ENCODE data around the gene WDCP.

WDCP gene

DNA sequence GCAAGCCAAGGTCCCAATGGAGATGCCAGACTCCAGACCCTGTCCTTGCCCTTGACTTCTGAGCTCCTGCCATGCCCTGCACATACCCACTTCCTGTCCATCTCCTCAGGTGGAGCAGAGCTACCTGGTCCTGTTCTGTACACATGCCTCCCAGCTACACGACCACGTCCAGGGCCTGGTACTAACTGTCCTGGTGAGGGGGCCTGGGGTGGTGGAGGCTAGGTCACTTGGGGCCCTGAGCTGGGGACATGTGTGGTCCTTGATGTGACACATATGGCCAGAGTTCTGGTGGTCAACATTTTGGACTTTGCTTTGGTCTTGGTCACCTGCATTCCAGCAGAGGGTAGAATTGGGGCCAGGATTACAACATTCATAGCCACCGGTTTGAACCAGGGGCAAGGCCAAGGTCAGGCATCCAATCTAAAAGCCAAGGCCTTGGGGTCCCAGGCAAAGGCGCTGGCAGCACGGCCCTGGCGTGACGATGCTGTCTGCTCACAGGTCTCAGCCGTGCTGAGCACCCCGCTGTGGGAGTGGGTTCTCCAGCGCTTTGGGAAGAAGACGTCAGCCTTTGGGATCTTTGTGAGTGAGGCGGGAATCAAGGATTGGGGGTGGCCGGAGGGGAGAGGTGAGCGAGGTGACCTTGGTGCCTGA, 24.7 kb downstream of the WDCP start:
- TF ChIP-seq, protein P1, sequence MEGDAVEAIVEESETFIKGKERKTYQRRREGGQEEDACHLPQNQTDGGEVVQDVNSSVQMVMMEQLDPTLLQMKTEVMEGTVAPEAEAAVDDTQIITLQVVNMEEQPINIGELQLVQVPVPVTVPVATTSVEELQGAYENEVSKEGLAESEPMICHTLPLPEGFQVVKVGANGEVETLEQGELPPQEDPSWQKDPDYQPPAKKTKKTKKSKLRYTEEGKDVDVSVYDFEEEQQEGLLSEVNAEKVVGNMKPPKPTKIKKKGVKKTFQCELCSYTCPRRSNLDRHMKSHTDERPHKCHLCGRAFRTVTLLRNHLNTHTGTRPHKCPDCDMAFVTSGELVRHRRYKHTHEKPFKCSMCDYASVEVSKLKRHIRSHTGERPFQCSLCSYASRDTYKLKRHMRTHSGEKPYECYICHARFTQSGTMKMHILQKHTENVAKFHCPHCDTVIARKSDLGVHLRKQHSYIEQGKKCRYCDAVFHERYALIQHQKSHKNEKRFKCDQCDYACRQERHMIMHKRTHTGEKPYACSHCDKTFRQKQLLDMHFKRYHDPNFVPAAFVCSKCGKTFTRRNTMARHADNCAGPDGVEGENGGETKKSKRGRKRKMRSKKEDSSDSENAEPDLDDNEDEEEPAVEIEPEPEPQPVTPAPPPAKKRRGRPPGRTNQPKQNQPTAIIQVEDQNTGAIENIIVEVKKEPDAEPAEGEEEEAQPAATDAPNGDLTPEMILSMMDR (conservative IDR thresholded peaks at IDR 0.05; ENCODE audit: low read depth, low read length), result no peak
- Histone ChIP-seq H3K36me3 (ENCODE audit: insufficient read depth) (no peaks in the 10 kb centered on the region), H2AFZ (ENCODE audit: low read depth) (no peak overlapping the region), H3K4me1 (ENCODE audit: low read depth, poor library complexity, severe bottlenecking) (no peaks in the 10 kb centered on the region), H3K9ac (no peak overlapping the region), H3K4me2 (no peak overlapping the region), H4K20me1 (ENCODE audit: insufficient read depth) (no peaks in the 10 kb centered on the region), H3K27ac (no peak overlapping the region), H3K79me2 (ENCODE audit: insufficient read depth, low read depth) (no peaks in the 10 kb centered on the region), H3K27me3 (ENCODE audit: insufficient read depth, low read depth) (no peaks in the 10 kb centered on the region), H3K4me3 (IDR thresholded peaks at IDR 0.05; ENCODE audit: insufficient read depth, low read depth, low read length) (no peak overlapping the region)

DNA sequence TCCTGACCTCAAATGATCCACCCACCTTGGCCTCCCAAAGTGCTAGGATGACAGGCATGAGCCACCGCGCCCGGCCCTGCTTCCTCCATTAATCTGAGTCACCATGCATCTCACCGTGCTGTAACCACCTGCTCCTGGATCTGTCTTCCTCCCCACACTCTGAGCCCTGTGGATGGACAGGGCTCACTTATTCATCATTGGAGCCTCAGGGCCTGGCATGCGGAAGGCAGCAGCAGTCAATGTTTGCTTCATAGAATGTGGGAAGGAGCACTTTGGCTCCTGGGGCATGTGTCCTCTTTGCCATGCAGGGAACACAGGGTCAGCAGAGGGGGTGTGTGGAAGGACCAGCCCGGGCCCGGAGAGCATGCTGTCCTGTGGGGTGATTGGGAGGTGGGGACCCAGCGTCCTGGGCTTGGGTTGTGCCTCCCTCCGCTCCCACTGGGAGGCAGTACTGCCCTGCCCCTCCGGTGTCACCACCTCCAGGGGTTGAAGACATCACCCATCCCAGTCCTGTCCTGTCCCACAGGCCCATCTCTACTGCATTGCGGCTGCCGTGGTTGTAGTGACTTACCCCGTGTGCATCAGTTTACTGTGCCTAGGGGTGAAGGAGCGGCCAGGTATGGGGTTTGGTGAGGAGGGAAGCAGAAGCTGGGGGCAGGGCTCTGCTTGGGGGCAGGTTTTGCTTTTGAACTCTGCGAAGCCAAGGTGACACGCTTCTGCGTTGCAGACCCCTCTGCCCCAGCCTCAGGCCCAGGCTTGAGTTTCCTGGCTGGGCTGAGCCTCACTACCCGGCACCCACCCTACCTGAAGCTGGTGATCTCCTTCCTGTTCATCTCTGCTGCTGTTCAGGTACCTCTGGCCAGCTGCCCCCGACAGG, 25.8 kb downstream of the WDCP start:
- TF ChIP-seq, protein P1 (conservative IDR thresholded peaks at IDR 0.05; ENCODE audit: low read depth, low read length), result no peak
- no peak overlapping the region for H3K4me2 ChIP-seq
- H3K36me3 ChIP-seq (ENCODE audit: insufficient read depth), result no peaks in the 10 kb centered on the region
- no peak overlapping the region for H3K4me3 ChIP-seq (IDR thresholded peaks at IDR 0.05; ENCODE audit: insufficient read depth, low read depth, low read length)
- no peaks in the 10 kb centered on the region for H3K4me1 ChIP-seq (ENCODE audit: low read depth, poor library complexity, severe bottlenecking)
- no peaks in the 10 kb centered on the region for H3K79me2 ChIP-seq (ENCODE audit: insufficient read depth, low read depth)
- H3K27me3 ChIP-seq (ENCODE audit: insufficient read depth, low read depth), result no peaks in the 10 kb centered on the region
- no peak overlapping the region for H2AFZ ChIP-seq (ENCODE audit: low read depth)
- no peak overlapping the region for H3K27ac ChIP-seq
- no peaks in the 10 kb centered on the region for H4K20me1 ChIP-seq (ENCODE audit: insufficient read depth)
- H3K9ac ChIP-seq, result no peak overlapping the region

DNA sequence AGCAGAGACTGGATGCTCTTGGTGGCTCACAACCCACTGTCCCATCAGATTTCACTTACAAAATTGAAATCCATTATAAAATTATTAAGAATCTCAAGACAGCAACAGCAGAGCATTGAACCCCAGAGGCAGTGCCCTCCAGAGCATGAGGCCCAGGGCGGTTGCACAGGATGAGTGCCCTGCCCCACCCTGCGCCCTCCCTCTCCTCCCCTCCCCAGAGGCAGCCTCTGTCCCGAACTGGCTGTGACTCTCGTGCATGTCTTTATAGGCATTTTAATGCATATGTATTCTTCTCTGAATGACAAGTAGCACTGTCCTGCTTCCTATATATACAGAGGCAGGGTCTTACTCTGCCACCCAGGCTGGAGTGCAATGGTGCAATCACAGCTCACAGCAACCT, 26.9 kb downstream of the WDCP start:
- Histone ChIP-seq H3K9ac (no peak overlapping the region), H4K20me1 (ENCODE audit: insufficient read depth) (no peaks in the 10 kb centered on the region), H3K4me3 (IDR thresholded peaks at IDR 0.05; ENCODE audit: insufficient read depth, low read depth, low read length) (no peak overlapping the region), H3K27ac (no peak overlapping the region), H3K36me3 (ENCODE audit: insufficient read depth) (no peaks in the 10 kb centered on the region), H3K27me3 (ENCODE audit: insufficient read depth, low read depth) (no peaks in the 10 kb centered on the region), H2AFZ (ENCODE audit: low read depth) (no peak overlapping the region), H3K4me2 (no peak overlapping the region), H3K79me2 (ENCODE audit: insufficient read depth, low read depth) (no peaks in the 10 kb centered on the region), H3K4me1 (ENCODE audit: low read depth, poor library complexity, severe bottlenecking) (no peaks in the 10 kb centered on the region)
- TF ChIP-seq, protein P1 (conservative IDR thresholded peaks at IDR 0.05; ENCODE audit: low read depth, low read length), result no peak

DNA sequence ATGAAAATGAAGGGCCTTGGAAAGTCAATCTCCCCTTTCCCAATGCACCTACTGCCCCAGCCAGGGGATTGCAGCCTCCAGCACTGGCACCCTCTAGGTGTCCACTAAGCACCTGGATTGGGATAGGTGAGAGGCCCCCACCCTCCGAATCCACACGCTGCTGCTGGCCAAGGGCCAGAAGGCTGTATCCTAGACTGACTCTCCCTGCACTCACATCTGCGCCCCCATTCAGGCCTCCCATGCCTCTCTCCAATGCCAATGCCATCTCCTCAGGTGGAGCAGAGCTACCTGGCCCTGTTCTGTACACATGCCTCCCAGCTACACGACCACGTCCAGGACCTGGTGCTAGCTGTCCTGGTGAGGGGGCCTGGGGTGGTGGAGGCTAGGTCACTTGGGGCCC, 27.5 kb downstream of the WDCP start:
- no peak overlapping the region for H2AFZ ChIP-seq (ENCODE audit: low read depth)
- no peak overlapping the region for H3K27ac ChIP-seq
- H3K4me2 ChIP-seq, result no peak overlapping the region
- H4K20me1 ChIP-seq (ENCODE audit: insufficient read depth), result no peaks in the 10 kb centered on the region
- no peak overlapping the region for H3K9ac ChIP-seq
- no peaks in the 10 kb centered on the region for H3K79me2 ChIP-seq (ENCODE audit: insufficient read depth, low read depth)
- TF ChIP-seq, protein P1 (conservative IDR thresholded peaks at IDR 0.05; ENCODE audit: low read depth, low read length), result no peak
- no peaks in the 10 kb centered on the region for H3K27me3 ChIP-seq (ENCODE audit: insufficient read depth, low read depth)
- no peaks in the 10 kb centered on the region for H3K36me3 ChIP-seq (ENCODE audit: insufficient read depth)
- H3K4me1 ChIP-seq (ENCODE audit: low read depth, poor library complexity, severe bottlenecking), result no peaks in the 10 kb centered on the region
- H3K4me3 ChIP-seq (IDR thresholded peaks at IDR 0.05; ENCODE audit: insufficient read depth, low read depth, low read length), result no peak overlapping the region
